Lower lobe of right lung (tissue), 2 donors: ENCODE results near the gene C1D. TPM values are rescaled to one million over a fixed set of nuclear protein-coding genes. Genes with fewer than 3 reads are reported as not detected.

Source experiments
- ATAC-seq, 2 donors: fragments of 200-7000 bp; cut with Tn5 transposase; one replicate each; pipeline ENCODE4 v1.9.1; 2020 to 2022; ENCODE audit warnings: mild to moderate bottlenecking in 2 of 2, moderate library complexity in 2 of 2
- DNase-seq: peaks from one replicate; pipeline ENCODE4 v3.0.0-alpha.2; 2020
- H3K27ac ChIP-seq: fragments of 200-600 bp; one replicate; pipeline ENCODE4 v1.8.0; 2022
- H3K27me3 ChIP-seq: fragments of 200-600 bp; one replicate; pipeline ENCODE4 v1.8.0; 2022; ENCODE audit warnings: low read depth
- H3K36me3 ChIP-seq: fragments of 200-600 bp; one replicate; pipeline ENCODE4 v1.8.0; 2022; ENCODE audit warnings: mild to moderate bottlenecking
- H3K4me1 ChIP-seq: fragments of 200-600 bp; one replicate; pipeline ENCODE4 v1.8.0; 2022
- H3K4me3 ChIP-seq: fragments of 200-600 bp; one replicate; pipeline ENCODE4 v1.8.0; 2022; ENCODE audit warnings: mild to moderate bottlenecking
- H3K9me3 ChIP-seq: fragments of 200-600 bp; one replicate; pipeline ENCODE4 v1.8.0; 2022
- intact Hi-C: fragments of 100-400 bp; cut with DNase I; formaldehyde crosslinking; loops from one replicate; pipeline ENCODE4 v1.11.0; 2022
- total RNA-seq: library from RNA; stranded (reverse); fragmentation: NEBNext Ultra II Directional; extraction: Animal tissue kit (Norgen Biotek cat#: 25700); gene quantifications from one replicate; pipeline ENCODE4 v1.2.1, GENCODE V29; 2021
- TF ChIP-seq, protein P1 (sequence below): fragments of 200-600 bp; IDR thresholded peaks from one replicate; pipeline ENCODE4 v1.8.0; 2022; ENCODE audit warnings: antibody characterized with exemption, mild to moderate bottlenecking
- donor health status: DM: no; HTN: yes; CAD: no; lungs with severe emphysema.

Gene C1D
- total RNA-seq, 1 donor from 2014 or later, result 21.5 TPM

DNA sequence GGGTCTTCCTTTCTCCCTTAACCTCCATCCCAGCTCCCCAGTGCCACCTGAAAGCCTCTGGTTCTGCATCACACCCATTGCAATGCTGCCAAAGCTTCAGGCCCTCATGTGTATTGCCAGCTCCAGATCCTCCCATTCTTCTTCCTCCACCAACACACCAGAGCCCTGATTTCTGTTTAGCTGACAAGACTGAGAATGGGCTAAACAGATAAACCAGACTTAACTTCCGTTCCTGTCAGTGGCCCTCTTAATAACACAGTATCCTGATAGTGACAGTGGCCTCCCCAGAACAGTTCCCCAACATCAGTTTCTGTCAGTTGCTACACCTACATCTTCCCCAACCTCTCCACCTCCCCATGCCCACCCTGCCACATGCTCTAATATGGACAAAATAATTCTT is 31.3 kb upstream of the C1D start:
- intact Hi-C loops, result no loop called here
- DNase-seq (no peak), ATAC-seq (no peak)
- H3K4me1 ChIP-seq, result no peaks in the 10 kb centered on the region
- H3K27ac ChIP-seq, result no peak overlapping the region
- H3K9me3 ChIP-seq, result no peaks in the 10 kb centered on the region
- no peaks in the 10 kb centered on the region for H3K27me3 ChIP-seq
- no peaks in the 10 kb centered on the region for H3K36me3 ChIP-seq
- no peak overlapping the region for H3K4me3 ChIP-seq
- TF ChIP-seq, protein P1, sequence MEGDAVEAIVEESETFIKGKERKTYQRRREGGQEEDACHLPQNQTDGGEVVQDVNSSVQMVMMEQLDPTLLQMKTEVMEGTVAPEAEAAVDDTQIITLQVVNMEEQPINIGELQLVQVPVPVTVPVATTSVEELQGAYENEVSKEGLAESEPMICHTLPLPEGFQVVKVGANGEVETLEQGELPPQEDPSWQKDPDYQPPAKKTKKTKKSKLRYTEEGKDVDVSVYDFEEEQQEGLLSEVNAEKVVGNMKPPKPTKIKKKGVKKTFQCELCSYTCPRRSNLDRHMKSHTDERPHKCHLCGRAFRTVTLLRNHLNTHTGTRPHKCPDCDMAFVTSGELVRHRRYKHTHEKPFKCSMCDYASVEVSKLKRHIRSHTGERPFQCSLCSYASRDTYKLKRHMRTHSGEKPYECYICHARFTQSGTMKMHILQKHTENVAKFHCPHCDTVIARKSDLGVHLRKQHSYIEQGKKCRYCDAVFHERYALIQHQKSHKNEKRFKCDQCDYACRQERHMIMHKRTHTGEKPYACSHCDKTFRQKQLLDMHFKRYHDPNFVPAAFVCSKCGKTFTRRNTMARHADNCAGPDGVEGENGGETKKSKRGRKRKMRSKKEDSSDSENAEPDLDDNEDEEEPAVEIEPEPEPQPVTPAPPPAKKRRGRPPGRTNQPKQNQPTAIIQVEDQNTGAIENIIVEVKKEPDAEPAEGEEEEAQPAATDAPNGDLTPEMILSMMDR, result no peak

DNA sequence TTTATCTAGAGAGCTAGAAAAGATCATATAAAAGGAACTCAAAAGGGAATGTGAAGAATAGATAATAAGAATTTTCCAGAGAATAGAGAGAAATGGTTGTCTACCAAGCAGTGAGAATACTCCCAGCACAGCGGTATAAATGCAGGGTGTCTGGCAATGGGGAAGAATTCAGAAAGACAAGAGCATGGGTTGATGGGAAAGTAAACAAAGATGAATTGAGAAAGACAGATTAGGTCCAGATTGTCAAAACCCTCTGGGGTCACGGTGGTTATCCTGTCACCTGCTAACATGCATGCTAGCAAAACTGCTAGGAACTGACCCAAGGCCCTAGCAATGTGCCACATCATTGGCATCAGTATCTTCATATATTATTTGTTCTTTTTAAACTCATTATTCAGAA is 30.8 kb upstream of the C1D start:
- Histone ChIP-seq H3K27me3 (no peaks in the 10 kb centered on the region), H3K4me3 (no peak overlapping the region), H3K9me3 (no peaks in the 10 kb centered on the region), H3K36me3 (no peaks in the 10 kb centered on the region), H3K27ac (no peak overlapping the region), H3K4me1 (no peaks in the 10 kb centered on the region)
- DNase-seq (no peak), ATAC-seq (no peak)
- intact Hi-C loops, result no loop called here
- TF ChIP-seq, protein P1, result no peak

DNA sequence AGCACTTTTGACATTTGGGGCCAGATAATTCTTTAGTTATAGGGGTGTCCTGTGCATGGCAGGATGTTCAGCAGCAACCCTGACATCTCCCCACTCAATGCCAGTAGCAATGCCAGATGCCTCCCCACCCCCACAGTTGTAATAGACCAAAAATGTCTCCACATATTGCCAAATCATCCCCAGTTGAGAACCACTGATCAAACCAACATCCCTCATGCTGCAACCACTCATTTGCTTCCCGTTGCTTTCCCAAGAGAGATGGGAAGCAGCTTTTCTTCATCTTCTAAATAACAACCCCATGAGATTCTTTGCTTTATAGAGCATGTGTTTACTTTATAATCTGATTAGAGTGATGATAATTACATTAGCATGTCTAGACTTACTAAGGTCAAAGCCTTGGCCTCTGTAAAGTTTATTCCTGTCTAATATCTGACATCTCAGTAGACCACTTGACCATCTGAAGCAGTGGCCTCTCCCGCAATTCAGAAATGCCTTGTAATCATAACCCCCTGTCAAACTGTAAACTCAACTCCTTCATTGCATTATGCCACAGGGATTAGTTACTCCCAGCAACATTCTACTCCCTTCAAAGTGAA is 28.7 kb upstream of the C1D start:
- intact Hi-C loops, result no loop called here
- Histone ChIP-seq H3K27me3 (no peaks in the 10 kb centered on the region), H3K4me3 (no peak overlapping the region), H3K27ac (no peak overlapping the region), H3K9me3 (no peaks in the 10 kb centered on the region), H3K4me1 (no peaks in the 10 kb centered on the region), H3K36me3 (no peaks in the 10 kb centered on the region)
- TF ChIP-seq, protein P1, result no peak
- ATAC-seq (no peak), DNase-seq (no peak)

DNA sequence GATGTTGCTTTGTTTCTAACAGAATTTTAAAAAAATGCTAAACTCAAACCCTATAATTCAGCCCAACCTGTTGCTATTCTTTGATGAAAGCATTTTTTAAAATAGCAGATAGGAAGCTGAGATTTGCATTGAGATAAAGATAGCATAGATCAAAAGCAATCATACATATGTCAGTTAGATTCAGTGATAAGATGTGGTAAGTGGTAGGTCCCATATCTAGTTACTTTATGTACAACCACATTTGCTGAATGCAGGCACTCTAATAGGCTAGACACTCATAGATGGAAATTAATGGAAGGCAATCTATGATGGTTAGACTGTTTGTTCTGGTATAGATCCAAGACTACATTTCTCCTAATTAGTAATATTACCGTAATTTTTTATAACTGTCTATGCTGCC is 27.2 kb upstream of the C1D start:
- no peaks in the 10 kb centered on the region for H3K27me3 ChIP-seq
- H3K9me3 ChIP-seq, result no peaks in the 10 kb centered on the region
- H3K4me1 ChIP-seq, result no peaks in the 10 kb centered on the region
- ATAC-seq (no peak), DNase-seq (no peak)
- no peak overlapping the region for H3K4me3 ChIP-seq
- H3K27ac ChIP-seq, result no peak overlapping the region
- intact Hi-C loops, result no loop called here
- TF ChIP-seq, protein P1, result no peak
- H3K36me3 ChIP-seq, result no peaks in the 10 kb centered on the region

DNA sequence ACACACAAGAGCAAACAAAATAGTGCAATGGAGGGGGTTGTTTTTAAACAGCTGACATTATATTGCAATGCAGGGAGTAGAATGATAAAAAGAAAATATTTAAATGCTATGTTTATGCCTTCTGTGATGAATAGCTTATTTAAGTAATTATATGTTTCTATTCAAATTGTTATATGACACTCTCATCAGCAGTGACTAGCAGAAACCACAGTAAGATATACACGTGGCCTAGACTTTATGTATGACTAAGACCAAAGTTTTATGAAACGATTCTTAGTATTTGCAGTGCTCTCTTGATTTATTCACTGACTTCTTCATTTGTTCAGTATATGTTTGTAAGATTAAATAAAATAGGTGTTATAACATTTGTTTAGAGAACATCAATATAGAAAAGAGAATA is 26.1 kb upstream of the C1D start:
- TF ChIP-seq, protein P1, result no peak
- Histone ChIP-seq H3K4me1 (no peaks in the 10 kb centered on the region), H3K4me3 (no peak overlapping the region), H3K9me3 (no peaks in the 10 kb centered on the region), H3K27ac (no peak overlapping the region), H3K27me3 (no peaks in the 10 kb centered on the region), H3K36me3 (no peaks in the 10 kb centered on the region)
- intact Hi-C loops, result no loop called here
- ATAC-seq (no peak), DNase-seq (no peak)

DNA sequence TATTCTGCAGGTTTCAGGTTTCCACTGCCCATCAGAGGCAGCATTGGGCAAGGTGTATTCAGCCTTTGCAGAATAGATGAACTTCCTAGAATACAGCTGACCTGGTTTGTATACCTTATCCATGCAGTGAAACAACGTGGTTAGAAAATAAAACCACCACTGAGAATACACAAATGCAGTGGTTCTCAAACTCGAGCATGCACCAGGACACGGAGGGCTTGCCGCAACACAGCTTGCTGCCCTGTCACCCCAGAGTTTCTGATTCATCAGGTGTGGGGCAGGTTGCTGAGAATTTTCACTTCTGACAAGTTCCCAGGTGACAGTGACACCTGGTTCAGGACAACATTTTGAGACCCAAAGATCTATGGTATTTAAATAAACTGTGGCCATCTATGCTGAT is 23.4 kb upstream of the C1D start:
- intact Hi-C loops, result no loop called here
- no peaks in the 10 kb centered on the region for H3K27me3 ChIP-seq
- TF ChIP-seq, protein P1, result no peak
- no peaks in the 10 kb centered on the region for H3K36me3 ChIP-seq
- H3K9me3 ChIP-seq, result no peaks in the 10 kb centered on the region
- ATAC-seq (no peak), DNase-seq (no peak)
- H3K27ac ChIP-seq, result no peak overlapping the region
- no peaks in the 10 kb centered on the region for H3K4me1 ChIP-seq
- H3K4me3 ChIP-seq, result no peak overlapping the region
